GM12878 (cell line): ENCODE results near the gene ZNF22. TPM values are rescaled to one million over a fixed set of nuclear protein-coding genes. Genes with fewer than 3 reads are reported as not detected.

ENCODE experiments used
- ATAC-seq: fragments of 200-7000 bp; cut with Tn5 transposase; 3 replicates; pipeline ENCODE4 v1.9.1; 2020; ENCODE audit warnings: mild to moderate bottlenecking, moderate library complexity
- BruUV-seq: library from RNA; stranded (reverse); fragments of 400-500 nt; replicated peaks from 2 replicates; lab custom pipeline; 2021; lab: Mats Ljungman, UMichigan
- CTCF ChIA-PET: fragments of 300-600 bp; sonication (Branson Sonifier 250); formaldehyde crosslinking; extraction: SDS; loops from one replicate; lab custom pipeline; 2021; ENCODE audit warnings: inconsistent platforms; lab: Yijun Ruan, JAX
- POLR2A ChIA-PET: fragments of 350-600 bp; formaldehyde crosslinking; extraction: SDS; loops from one replicate; lab custom pipeline; 2021; ENCODE audit warnings: inconsistent platforms; lab: Charles Lee
- RAD21 ChIA-PET: fragments of 300-600 bp; sonication (Branson Sonifier 250); formaldehyde crosslinking; loops from one replicate; lab custom pipeline; 2023; ENCODE audit warnings: antibody characterized with exemption; ENCODE audit not compliant: unreplicated experiment; lab: Charles Lee
- SMC1A ChIA-PET: fragments of 300-600 bp; sonication (Branson Sonifier 250); formaldehyde crosslinking; loops from one replicate; lab custom pipeline; 2023; ENCODE audit not compliant: unreplicated experiment, uncharacterized antibody; lab: Charles Lee
- DNase-seq: peaks from one replicate; pipeline ENCODE4 v3.0.0-alpha.2; 2011; ENCODE audit warnings: low read depth, low spot score
- FAIRE-seq: peaks from 3 replicates; lab custom pipeline; 2011; peaks lifted over from hg19 to GRCh38; lab: Jason Lieb, UNC
- H2AFZ ChIP-seq: 2 replicates; pipeline ENCODE4 v1.6.0; 2011; ENCODE audit warnings: low read depth, low read length, control low read depth; ENCODE audit not compliant: control insufficient read depth
- H3K27ac ChIP-seq: 2 replicates; pipeline ENCODE4 v1.5.1; 2011; ENCODE audit warnings: control low read depth; ENCODE audit not compliant: control insufficient read depth, insufficient read depth
- H3K27me3 ChIP-seq, 2 experiments: replicated peaks in 1 of 2; 2 replicates each; pipeline versions ENCODE4 v1.6.0 to v1.6.1; 2011; ENCODE audit warnings: low read length in 1 of 2; ENCODE audit not compliant: control insufficient read depth in 2 of 2, insufficient read depth in 2 of 2
- H3K36me3 ChIP-seq, 2 experiments: 2 replicates each; pipeline ENCODE4 v1.5.1; 2011; ENCODE audit warnings: low read length in 1 of 2; ENCODE audit not compliant: control insufficient read depth in 2 of 2, insufficient read depth in 2 of 2
- H3K4me1 ChIP-seq: 2 replicates; pipeline ENCODE4 v1.6.1; 2011; ENCODE audit warnings: mild to moderate bottlenecking, low read length, moderate library complexity, mixed read lengths; ENCODE audit not compliant: control insufficient read depth, insufficient read depth
- H3K4me2 ChIP-seq: 2 replicates; pipeline ENCODE4 v1.6.0; 2011; ENCODE audit warnings: control low read depth; ENCODE audit not compliant: control insufficient read depth, insufficient read depth
- H3K4me3 ChIP-seq: fragments of 200-600 bp; sonication (generic); 2 replicates; pipeline ENCODE4 v1.5.1; 2016
- H3K79me2 ChIP-seq: 2 replicates; pipeline ENCODE4 v1.6.0; 2011; ENCODE audit warnings: low read length; ENCODE audit not compliant: control insufficient read depth, insufficient read depth
- H3K9ac ChIP-seq: 2 replicates; pipeline ENCODE4 v1.8.0; 2011; ENCODE audit warnings: low read length, control low read depth, mixed read lengths; ENCODE audit not compliant: control insufficient read depth, insufficient read depth
- H3K9me3 ChIP-seq: replicated peaks from 3 replicates; pipeline ENCODE4 v1.5.1; 2011; ENCODE audit warnings: mild to moderate bottlenecking, low read length; ENCODE audit not compliant: control insufficient read depth, insufficient read depth
- H4K20me1 ChIP-seq: 2 replicates; pipeline ENCODE4 v1.6.0; 2011; ENCODE audit not compliant: control insufficient read depth, insufficient read depth
- BCL11A ChIP-seq: IDR thresholded peaks from 2 replicates; pipeline ENCODE4 v1.6.1; 2011; ENCODE audit warnings: low read depth, low read length
- CTCF ChIP-seq, 3 experiments: IDR thresholded peaks in 2 of 3; conservative IDR thresholded peaks in 1 of 3; 2 replicates each; pipeline ENCODE4 v1.5.1; 2011; ENCODE audit warnings: low read depth in 3 of 3, low read length in 3 of 3, mild to moderate bottlenecking in 3 of 3, control low read depth in 2 of 3, moderate library complexity in 2 of 3, inconsistent platforms in 1 of 3, mixed read lengths in 1 of 3; ENCODE audit not compliant: control insufficient read depth in 2 of 3, insufficient read depth in 1 of 3; ENCODE audit errors: extremely low read depth in 1 of 3
- IKZF1 ChIP-seq: fragments of 450-650 bp; conservative IDR thresholded peaks from 2 replicates; pipeline ENCODE4 v1.6.1; 2017; ENCODE audit warnings: antibody characterized with exemption, mild to moderate bottlenecking
- NFIC ChIP-seq: IDR thresholded peaks from 2 replicates; pipeline ENCODE4 v1.6.1; 2012; ENCODE audit warnings: low read depth, mild to moderate bottlenecking, inconsistent platforms, low read length, moderate library complexity
- PKNOX1 ChIP-seq: fragments of 450-650 bp; IDR thresholded peaks from 2 replicates; pipeline ENCODE4 v1.6.1; 2016; ENCODE audit warnings: mild to moderate bottlenecking
- POLR2AphosphoS5 ChIP-seq: IDR thresholded peaks from 2 replicates; pipeline ENCODE4 v1.6.1; 2011; ENCODE audit warnings: mild to moderate bottlenecking, low read length, inconsistent platforms
- POU2F2 ChIP-seq: IDR thresholded peaks from 3 replicates; pipeline ENCODE4 v1.6.1; 2011; ENCODE audit warnings: low read depth, mild to moderate bottlenecking, low read length, borderline replicate concordance
- REST ChIP-seq: IDR thresholded peaks from 2 replicates; pipeline ENCODE4 v1.6.1; 2012; ENCODE audit warnings: mild to moderate bottlenecking, low read depth, low read length
- RFX5 ChIP-seq: IDR thresholded peaks from 2 replicates; pipeline ENCODE4 v1.6.1; 2011; ENCODE audit warnings: low read depth, low read length, improper control_type of control experiment
- SKIL ChIP-seq: fragments of 450-650 bp; IDR thresholded peaks from 2 replicates; pipeline ENCODE4 v1.6.1; 2017; ENCODE audit warnings: mild to moderate bottlenecking, low read depth, inconsistent platforms; ENCODE audit not compliant: poor library complexity, severe bottlenecking
- SMC3 ChIP-seq: IDR thresholded peaks from 2 replicates; pipeline ENCODE4 v1.6.1; 2011; ENCODE audit warnings: low read length, improper control_type of control experiment, borderline replicate concordance
- SP1 ChIP-seq: IDR thresholded peaks from one replicate; pipeline ENCODE4 v1.6.1; 2011; ENCODE audit warnings: low read depth, low read length
- STAT1 ChIP-seq: fragments of 450-650 bp; conservative IDR thresholded peaks from 2 replicates; pipeline ENCODE4 v1.6.1; 2014; ENCODE audit warnings: antibody characterized with exemption, mild to moderate bottlenecking
- TCF12 ChIP-seq: IDR thresholded peaks from 2 replicates; pipeline ENCODE4 v1.6.1; 2011; ENCODE audit warnings: low read depth, mild to moderate bottlenecking, low read length
- ZNF622 ChIP-seq: fragments of 450-650 bp; IDR thresholded peaks from 2 replicates; pipeline ENCODE4 v1.6.1; 2017; ENCODE audit warnings: mild to moderate bottlenecking, inconsistent platforms
- whole genome bisulfite sequencing: methylation state at CpG from one replicate; pipeline ENCODE4 v1.1.6; 2016; ENCODE audit warnings: low lambda C conversion rate; ENCODE audit not compliant: insufficient replicate concordance, insufficient coverage; ENCODE audit errors: missing lambda C conversion rate; 5-methylcytosine and 5-hydroxymethylcytosine counted together
- in situ Hi-C: fragments of 300-500 bp; cut with MboI; formaldehyde crosslinking; loops from 9 replicates; pipeline ENCODE4 v1.14.3; 2018; ENCODE audit warnings: mixed read lengths
- intact Hi-C: fragments of 100-400 bp; cut with micrococcal nuclease; formaldehyde crosslinking; loops from one replicate; pipeline ENCODE4 v1.14.2; 2022; ENCODE audit not compliant: unreplicated experiment
- polyA plus RNA-seq, 11 experiments: library from polyadenylated mRNA; depleted of rRNA in 4 of 11; unstranded in 6 of 11; stranded (reverse) in 5 of 11; fragments of >200 nt; fragmentation: Nextera tagmentation in 4 of 11; fragmentation: Illumina TruSeq in 1 of 11; extraction: Ambion mirVana in 4 of 11; extraction: Trizol in 1 of 11; gene quantifications; 1 replicate in 1 of 11; 2 replicates in 10 of 11; pipeline versions ENCODE4 v1.2.1 to v1.2.3, GENCODE V29; 2011 to 2016; ENCODE audit warnings: inconsistent platforms in 2 of 11, missing spikeins in 2 of 11, low read depth in 1 of 11
- total RNA-seq, 4 experiments: library from RNA; depleted of rRNA in 3 of 4; stranded (reverse); fragments of >200 nt in 3 of 4; fragmentation: Illumina TruSeq in 1 of 4; extraction: Trizol in 1 of 4; gene quantifications; 2 replicates each; pipeline versions ENCODE4 v1.2.1 to v1.2.3, GENCODE V29; 2013 to 2021

Gene ZNF22
- total and polyA plus RNA-seq, 10 of the 15 experiments (the other 5 are each of a cell fraction or from before 2014, with no cell fraction given), result 31.1 to 74.4 (median 43.8) TPM

GRCh38 chr10:44968091-44968490, 32.6 kb upstream of the ZNF22 start:
- FAIRE-seq, result no peak
- ChIA-PET RAD21 (interaction anchor here (1.9 to 9.2 kb wide), 4 partner anchors 8 to 35 kb away, joined by 4 to 124 read pairs (median 47); partner anchors contain the start of genes DEPP1 and RASSF4), SMC1A (interaction anchor here (0.8 to 9.3 kb wide), 9 partner anchors 8 to 1367 kb away, joined by 3 to 147 read pairs (median 10); partner anchors contain the start of gene DEPP1), POLR2A (interaction anchor here (0.9 to 14.0 kb wide), 7 partner anchors 10 to 35 kb away, joined by 3 to 174 read pairs (median 3); partner anchors contain the start of genes DEPP1 and ZNF22), CTCF (interaction anchor here (1.2 to 9.1 kb wide), 6 partner anchors 8 to 34 kb away, joined by 3 to 116 read pairs (median 12); partner anchors contain the start of gene ZNF22)
- Histone ChIP-seq H3K27me3 (no peaks in the 10 kb centered on the region), H3K4me3 (peak overlapping the region; percentile 7; the same call in 1 of the 2 replicates), H3K4me2 (peak overlapping the region; percentile 45), H3K9ac (peak overlapping the region; percentile 52), H3K27ac (peak overlapping the region; percentile 85), H3K79me2 (peaks cover 10% of the 10 kb centered on the region), H3K36me3 (peaks cover 0 to 8% of the 10 kb centered on the region in 2 experiments; a peak in 2 of 4 replicates), H4K20me1 (no peaks in the 10 kb centered on the region), H3K9me3 (no peaks in the 10 kb centered on the region), H2AFZ (peak overlapping the region; percentile 43), H3K4me1 (peaks cover 67% of the 10 kb centered on the region)
- BruUV-seq, result no TSS peak
- no peak for DNase-seq
- in situ Hi-C loops, result loop anchor here (10.0 to 25.0 kb wide), 2 partner anchors 1563 to 1806 kb away; partner anchors contain the start of gene HNRNPF
- ATAC-seq, result peak; percentile 10
- 8% methylated on average over 3 of the region's 3 CpGs for WGBS
- intact Hi-C loops, result loop anchor here (10.0 kb wide), 2 partner anchors 407 to 1823 kb away; partner anchors contain the start of gene ALOX5
- TF ChIP-seq REST (no peak), TCF12 (no peak), BCL11A (0 out of 2 replicates have a peak, but pooled peaks have one; percentile 4), SMC3 (no peak), POLR2AphosphoS5 (no peak), IKZF1 (peak; percentile 88), NFIC (peak; percentile 41; the same call in 1 of the 2 replicates), RFX5 (no peak), PKNOX1 (no peak), SKIL (no peak), ZNF622 (no peak), POU2F2 (no peak), STAT1 (no peak), SP1 (no peak), CTCF (IDR thresholded peaks at IDR 0.05 in 2 of 3, conservative IDR thresholded peaks at IDR 0.05 in 1 of 3; ENCODE audit: control insufficient read depth in 2 of 3, extremely low read depth in 1 of 3, insufficient read depth in 1 of 3, low read depth in 3 of 3, low read length in 3 of 3) (no peak)
